ENCODE data around the gene POLK.
"Not testable (repeated sequence)": the region's sequence is repeated elsewhere in the genome, so short reads cannot be mapped to it uniquely, and the experiment has no call there.

The POLK gene

DNA sequence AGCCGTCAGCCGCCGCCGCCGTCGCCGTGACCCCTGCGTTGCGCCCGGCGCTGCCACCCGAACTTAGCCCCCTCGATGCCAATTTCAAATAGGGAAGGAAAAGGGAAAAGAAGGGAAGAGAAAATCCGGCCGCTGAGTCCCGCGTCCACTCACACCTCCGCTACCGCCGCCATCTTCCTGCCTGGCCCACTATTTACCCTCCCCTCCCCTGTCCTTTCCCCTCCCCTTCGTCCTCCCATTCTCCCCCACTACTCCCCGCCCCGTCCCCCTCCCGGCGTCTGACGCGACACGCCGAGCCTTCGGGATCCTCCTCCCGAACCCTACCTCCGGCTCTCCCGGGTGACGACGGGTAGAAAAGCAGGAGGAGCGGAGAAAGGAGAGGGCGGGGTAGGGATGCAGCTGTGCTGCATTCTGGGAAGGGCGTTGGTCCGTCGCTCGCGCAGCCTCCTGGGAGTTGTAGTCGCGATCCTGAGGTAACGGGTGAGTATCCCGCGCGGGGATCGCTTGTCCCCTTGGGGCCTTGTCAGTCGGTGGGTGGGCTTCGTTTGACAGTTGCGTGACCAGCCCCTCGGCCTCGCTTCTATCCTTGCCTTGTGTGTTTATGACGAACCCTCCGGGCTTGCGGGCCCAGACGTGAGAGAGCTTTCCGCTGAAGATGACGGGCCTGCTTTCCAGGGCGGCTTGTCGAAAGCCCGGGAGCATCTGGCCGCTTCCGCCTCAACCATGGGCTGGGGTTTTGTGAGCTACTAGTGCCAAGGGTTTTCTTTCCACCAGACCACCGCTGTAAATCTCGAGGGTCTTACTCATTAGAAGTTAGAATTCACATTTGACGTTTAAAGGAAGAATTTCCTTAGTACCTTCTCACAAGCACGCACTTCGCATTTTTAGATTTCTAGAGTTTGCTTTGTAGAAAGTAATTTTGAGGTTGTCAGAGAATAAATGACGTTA, at the start of gene POLK, which contains the start of gene CERT1:
TSS of gene POLK (plus strand) at position 457 of the 948 bp plus-strand sequence.
TSS of gene CERT1 (minus strand) at position 195 of the 948 bp plus-strand sequence. CDS start 422 bp downstream, outside the sequence.
- Mint-ChIP-seq H3K4me1 (ENCODE audit: low read depth) (peaks cover 46% of the 10 kb centered on the region), H3K4me3 (peak within 1 kb of the TSS; percentile 98), H3K9me3 (peaks cover 4% of the 10 kb centered on the region), H3K36me3 (ENCODE audit: low read depth) (peaks cover 12% of the 10 kb centered on the region), H3K27me3 (ENCODE audit: low read depth) (no peaks in the 10 kb centered on the region), H3K27ac (peak within 1 kb of the TSS; percentile 94)

GRCh38 chr5:75463726-75464125, 48.0 kb upstream of the POLK start:
- Mint-ChIP-seq H3K4me3 (no peak overlapping the region), H3K27me3 (ENCODE audit: low read depth) (no peaks in the 10 kb centered on the region), H3K36me3 (ENCODE audit: low read depth) (peaks cover 20% of the 10 kb centered on the region), H3K9me3 (peaks cover 21% of the 10 kb centered on the region), H3K27ac (no peak overlapping the region), H3K4me1 (ENCODE audit: low read depth) (peaks cover 35% of the 10 kb centered on the region)

GRCh38 chr5:75465480-75465879, 46.2 kb upstream of the POLK start:
- Mint-ChIP-seq H3K4me3 (no peak overlapping the region), H3K9me3 (peaks cover 37% of the 10 kb centered on the region), H3K36me3 (ENCODE audit: low read depth) (peaks cover 28% of the 10 kb centered on the region), H3K27me3 (ENCODE audit: low read depth) (no peaks in the 10 kb centered on the region), H3K4me1 (ENCODE audit: low read depth) (peaks cover 34% of the 10 kb centered on the region), H3K27ac (no peak overlapping the region)

DNA sequence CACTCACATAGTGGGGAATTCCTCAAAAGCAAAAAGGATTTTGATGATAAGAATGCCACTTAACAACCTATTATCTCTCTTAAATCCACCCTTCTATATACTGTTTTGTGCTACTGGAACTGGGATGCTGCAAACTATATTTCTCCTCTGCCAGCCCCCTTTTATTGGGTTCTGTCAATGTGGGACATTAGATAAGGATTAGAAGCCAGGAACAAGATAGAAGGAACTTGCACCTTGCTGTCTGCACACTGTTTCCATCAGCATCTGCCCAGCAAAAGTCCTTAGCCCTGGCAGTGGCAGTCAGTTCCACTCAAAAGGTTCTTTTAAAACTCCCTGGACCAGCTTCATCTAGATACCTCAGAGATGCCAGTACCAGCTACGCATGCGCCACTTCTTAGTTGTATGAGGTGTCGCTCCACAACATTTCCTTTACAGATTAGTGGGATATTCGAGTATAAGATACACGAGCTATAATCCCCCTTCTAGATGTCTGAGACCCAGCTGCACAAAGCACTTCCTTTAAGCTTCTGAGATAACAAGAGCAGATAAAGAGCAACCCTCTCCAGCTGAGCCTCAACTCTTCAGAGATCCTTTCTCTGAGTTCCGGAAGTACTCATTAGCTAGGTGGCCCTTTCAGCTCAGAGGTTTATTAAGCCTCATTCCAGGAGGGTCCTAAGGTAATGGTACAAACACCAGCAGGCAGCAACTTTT, 45.5 kb upstream of the POLK start:
- no peaks in the 10 kb centered on the region for H3K27me3 Mint-ChIP-seq (ENCODE audit: low read depth)
- H3K36me3 Mint-ChIP-seq (ENCODE audit: low read depth): peaks cover 32% of the 10 kb centered on the region
- H3K9me3 Mint-ChIP-seq: peaks cover 44% of the 10 kb centered on the region
- H3K27ac Mint-ChIP-seq: no peak overlapping the region
- peaks cover 31% of the 10 kb centered on the region for H3K4me1 Mint-ChIP-seq (ENCODE audit: low read depth)
- H3K4me3 Mint-ChIP-seq: no peak overlapping the region

- peaks cover 34% of the 10 kb centered on the region for H3K9me3 Mint-ChIP-seq
- peaks cover 26% of the 10 kb centered on the region for H3K36me3 Mint-ChIP-seq (ENCODE audit: low read depth)
- no peaks in the 10 kb centered on the region for H3K27me3 Mint-ChIP-seq (ENCODE audit: low read depth)
- H3K4me3 Mint-ChIP-seq: no peak overlapping the region
- H3K27ac Mint-ChIP-seq: no peak overlapping the region
- peaks cover 20% of the 10 kb centered on the region for H3K4me1 Mint-ChIP-seq (ENCODE audit: low read depth)
Measured at GRCh38 chr5:75468593-75468992, 43.1 kb upstream of the POLK start.

DNA sequence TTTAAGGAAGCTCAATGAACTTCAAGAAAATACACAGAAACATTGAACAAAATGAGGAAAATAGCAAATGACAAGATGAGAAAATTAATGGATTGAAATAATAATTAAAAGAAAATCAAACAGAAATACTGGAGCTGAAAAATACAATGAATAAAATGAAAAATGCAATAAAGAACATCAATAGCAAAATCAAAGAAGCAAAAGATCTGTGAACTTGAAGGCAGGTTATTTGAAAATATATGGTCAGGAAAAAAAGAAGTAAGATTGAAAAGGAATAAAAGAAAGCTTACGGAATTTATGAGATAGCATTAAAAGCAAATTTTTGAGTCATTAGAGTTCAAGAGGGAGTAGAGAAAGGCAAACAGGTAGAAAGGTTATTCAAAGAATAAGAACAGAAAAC, 42.7 kb upstream of the POLK start:
- H3K4me1 Mint-ChIP-seq (ENCODE audit: low read depth): peaks cover 16% of the 10 kb centered on the region
- no peak overlapping the region for H3K4me3 Mint-ChIP-seq
- no peak overlapping the region for H3K27ac Mint-ChIP-seq
- no peaks in the 10 kb centered on the region for H3K27me3 Mint-ChIP-seq (ENCODE audit: low read depth)
- peaks cover 34% of the 10 kb centered on the region for H3K9me3 Mint-ChIP-seq
- H3K36me3 Mint-ChIP-seq (ENCODE audit: low read depth): peaks cover 25% of the 10 kb centered on the region

DNA sequence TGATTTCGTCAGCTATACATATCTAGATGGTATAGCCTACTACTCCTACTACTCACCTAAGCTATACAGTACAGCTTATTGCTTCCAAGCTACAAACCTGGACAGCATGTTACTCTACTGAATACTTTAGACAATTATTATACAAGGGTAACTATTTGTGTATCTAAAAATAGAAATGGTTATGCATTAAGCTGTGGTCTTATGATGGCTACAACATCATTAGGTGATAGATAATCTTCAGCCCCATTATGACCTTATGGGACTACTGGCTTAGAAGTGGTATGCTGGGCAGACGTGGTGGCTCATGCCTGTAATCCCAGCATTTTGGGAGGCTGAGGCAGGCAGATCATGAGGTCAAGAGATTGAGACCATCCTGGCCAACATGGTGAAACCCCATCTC, 40.5 kb upstream of the POLK start:
- Mint-ChIP-seq H3K4me3 (no peak overlapping the region), H3K4me1 (ENCODE audit: low read depth) (peaks cover 7% of the 10 kb centered on the region), H3K27ac (no peak overlapping the region), H3K27me3 (ENCODE audit: low read depth) (no peaks in the 10 kb centered on the region), H3K36me3 (ENCODE audit: low read depth) (peaks cover 25% of the 10 kb centered on the region), H3K9me3 (peaks cover 34% of the 10 kb centered on the region)

GRCh38 chr5:75472973-75473372, 38.7 kb upstream of the POLK start:
- Mint-ChIP-seq H3K27me3 (ENCODE audit: low read depth) (no peaks in the 10 kb centered on the region), H3K27ac (no peak overlapping the region), H3K4me1 (ENCODE audit: low read depth) (no peaks in the 10 kb centered on the region), H3K4me3 (no peak overlapping the region), H3K9me3 (peaks cover 29% of the 10 kb centered on the region), H3K36me3 (ENCODE audit: low read depth) (peaks cover 25% of the 10 kb centered on the region)

GRCh38 chr5:75473463-75473862, 38.2 kb upstream of the POLK start:
- H3K36me3 Mint-ChIP-seq (ENCODE audit: low read depth): peaks cover 22% of the 10 kb centered on the region
- H3K4me1 Mint-ChIP-seq (ENCODE audit: low read depth): no peaks in the 10 kb centered on the region
- no peak overlapping the region for H3K27ac Mint-ChIP-seq
- H3K27me3 Mint-ChIP-seq (ENCODE audit: low read depth): no peaks in the 10 kb centered on the region
- H3K9me3 Mint-ChIP-seq: peaks cover 26% of the 10 kb centered on the region
- no peak overlapping the region for H3K4me3 Mint-ChIP-seq

DNA sequence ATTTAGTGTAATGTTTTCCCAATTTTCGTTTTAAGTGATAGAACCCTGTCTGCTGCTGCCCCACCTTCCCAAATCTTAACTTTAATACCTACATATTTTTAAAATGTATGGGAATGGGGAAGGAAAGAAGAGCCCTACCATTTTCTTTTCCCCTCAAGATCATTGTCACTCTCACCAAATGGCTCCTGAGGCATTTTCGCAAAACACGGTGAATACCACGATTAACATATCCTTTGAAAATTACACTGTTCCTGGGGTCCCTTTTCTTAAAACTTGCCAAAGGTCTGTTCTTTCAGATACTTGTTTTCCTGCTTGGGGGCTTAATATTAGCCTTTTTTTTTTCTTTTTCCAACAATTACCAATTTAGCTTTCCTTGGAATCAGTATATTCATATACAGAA, 36.3 kb upstream of the POLK start:
- Mint-ChIP-seq H3K9me3 (peaks cover 9% of the 10 kb centered on the region), H3K36me3 (ENCODE audit: low read depth) (peaks cover 14% of the 10 kb centered on the region), H3K4me1 (ENCODE audit: low read depth) (no peaks in the 10 kb centered on the region), H3K27me3 (ENCODE audit: low read depth) (no peaks in the 10 kb centered on the region), H3K4me3 (no peak overlapping the region), H3K27ac (no peak overlapping the region)

GRCh38 chr5:75481024-75481423, 30.7 kb upstream of the POLK start:
- peaks cover 31% of the 10 kb centered on the region for H3K36me3 Mint-ChIP-seq (ENCODE audit: low read depth)
- no peaks in the 10 kb centered on the region for H3K27me3 Mint-ChIP-seq (ENCODE audit: low read depth)
- H3K27ac Mint-ChIP-seq: no peak overlapping the region
- H3K9me3 Mint-ChIP-seq: peaks cover 30% of the 10 kb centered on the region
- H3K4me1 Mint-ChIP-seq (ENCODE audit: low read depth): peaks cover 8% of the 10 kb centered on the region
- H3K4me3 Mint-ChIP-seq: no peak overlapping the region

GRCh38 chr5:75482482-75482881, 29.2 kb upstream of the POLK start:
- H3K27me3 Mint-ChIP-seq (ENCODE audit: low read depth): no peaks in the 10 kb centered on the region
- H3K9me3 Mint-ChIP-seq: peaks cover 44% of the 10 kb centered on the region
- H3K36me3 Mint-ChIP-seq (ENCODE audit: low read depth): peaks cover 36% of the 10 kb centered on the region
- no peak overlapping the region for H3K27ac Mint-ChIP-seq
- H3K4me1 Mint-ChIP-seq (ENCODE audit: low read depth): peaks cover 11% of the 10 kb centered on the region
- no peak overlapping the region for H3K4me3 Mint-ChIP-seq

DNA sequence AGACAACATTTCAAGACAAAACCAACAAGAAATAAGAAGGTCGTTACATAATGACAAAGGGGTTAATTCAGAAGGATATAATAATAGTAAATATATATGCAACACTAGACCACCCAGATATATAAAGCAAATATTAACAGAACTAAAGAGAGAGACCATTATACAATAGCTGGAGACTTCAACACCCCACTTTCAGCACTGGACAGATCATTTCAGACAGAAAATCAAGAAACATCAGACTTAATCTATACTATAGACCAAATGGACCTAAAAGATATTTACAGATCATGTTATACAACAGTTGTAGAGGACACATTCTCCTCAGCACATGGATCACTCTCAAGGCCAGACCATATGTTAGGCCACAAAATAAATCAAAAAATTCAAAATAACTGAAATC, 27.1 kb upstream of the POLK start:
- Mint-ChIP-seq H3K36me3 (ENCODE audit: low read depth) (peaks cover 45% of the 10 kb centered on the region), H3K9me3 (peaks cover 57% of the 10 kb centered on the region), H3K4me3 (no peak overlapping the region), H3K27ac (no peak overlapping the region), H3K27me3 (ENCODE audit: low read depth) (no peaks in the 10 kb centered on the region), H3K4me1 (ENCODE audit: low read depth) (peaks cover 14% of the 10 kb centered on the region)

DNA sequence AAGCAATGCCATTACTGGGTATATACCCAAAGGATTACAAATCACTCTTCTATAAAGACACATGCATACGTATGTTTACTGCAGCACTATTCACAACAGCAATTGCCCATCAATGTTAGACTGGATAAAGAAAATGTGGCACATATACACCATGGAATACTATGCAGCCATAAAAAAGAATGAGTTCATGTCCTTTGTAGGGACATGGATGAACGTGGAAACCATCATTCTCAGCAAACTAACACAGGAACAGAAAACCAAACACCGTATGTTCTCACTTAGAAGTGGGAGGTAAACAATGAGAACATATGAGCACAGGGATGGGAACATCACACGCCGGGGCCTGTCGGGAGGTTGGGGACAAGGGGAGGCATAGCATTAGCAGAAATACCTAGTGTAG, 21.8 kb upstream of the POLK start:
- Mint-ChIP-seq H3K9me3 (peaks cover 49% of the 10 kb centered on the region), H3K36me3 (ENCODE audit: low read depth) (peaks cover 47% of the 10 kb centered on the region)
- not testable (repeated sequence) for H3K27me3 Mint-ChIP-seq (ENCODE audit: low read depth); H3K27ac Mint-ChIP-seq; H3K4me1 Mint-ChIP-seq (ENCODE audit: low read depth); H3K4me3 Mint-ChIP-seq

DNA sequence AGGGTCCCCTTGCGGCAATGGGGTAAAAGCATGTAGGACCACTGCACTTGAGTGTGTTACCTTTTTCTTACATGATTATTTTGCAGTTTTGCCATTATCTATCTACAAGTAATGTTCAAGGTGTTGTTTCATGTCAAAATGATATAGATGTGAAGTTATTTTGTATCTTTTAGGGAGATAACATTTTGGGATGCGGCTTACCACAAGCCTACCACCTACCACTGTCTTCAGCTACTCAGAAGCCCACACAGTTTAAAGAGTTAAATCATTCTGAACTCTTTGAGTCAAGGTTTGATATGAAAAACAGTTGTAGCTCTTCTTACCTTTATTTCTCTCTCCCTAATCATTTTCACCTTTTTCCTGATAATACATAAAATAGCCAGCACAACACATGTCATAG, 20.1 kb upstream of the POLK start:
- Mint-ChIP-seq H3K4me1 (ENCODE audit: low read depth) (peaks cover 3% of the 10 kb centered on the region), H3K36me3 (ENCODE audit: low read depth) (peaks cover 38% of the 10 kb centered on the region), H3K4me3 (no peak overlapping the region), H3K9me3 (peaks cover 32% of the 10 kb centered on the region), H3K27ac (no peak overlapping the region), H3K27me3 (ENCODE audit: low read depth) (no peaks in the 10 kb centered on the region)
